ENCODE measurements around the gene RAB7A. TPM values are rescaled to one million over a fixed set of nuclear protein-coding genes. Genes with fewer than 3 reads are reported as not detected.

The RAB7A gene
- total RNA-seq, 1 experiment from 2014 or later, result 258 TPM

- DNase-seq (ENCODE audit: low spot score), result no peak
- ChIA-PET CTCF (no interaction called here), POLR2A (ENCODE audit: low non-redundant PET) (no interaction called here)
- Histone ChIP-seq H3K4me1 (ENCODE audit: insufficient read depth, low read length, poor library complexity, severe bottlenecking) (peaks cover 15% of the 10 kb centered on the region), H3K36me3 (ENCODE audit: insufficient read depth, low read length, poor library complexity, severe bottlenecking) (no peaks in the 10 kb centered on the region), H3K27me3 (replicated peaks; ENCODE audit: insufficient read depth, low read depth, low read length, poor library complexity) (no peaks in the 10 kb centered on the region), H3K4me3 (ENCODE audit: low read depth, low read length, poor library complexity, severe bottlenecking) (peak overlapping the region; percentile 42), H3K9me3 (ENCODE audit: low read depth, low read length, poor library complexity, severe bottlenecking) (no peaks in the 10 kb centered on the region), H3K27ac (ENCODE audit: low read depth, low read length, poor library complexity, severe bottlenecking) (no peak overlapping the region)
- intact Hi-C loops (cut with micrococcal nuclease; ENCODE audit: unreplicated experiment), result no loop called here
- no peak for TF ChIP-seq EZH2 (IDR thresholded peaks at IDR 0.05; ENCODE audit: borderline replicate concordance, low read depth, low read length, poor library complexity, severe bottlenecking)
- no peak for TF ChIP-seq CTCF (conservative IDR thresholded peaks at IDR 0.05; ENCODE audit: low read depth, low read length)
- no TSS peak for BruUV-seq (replicated peaks)
Measured at GRCh38 chr3:128846486-128846891, 120.5 kb downstream of the RAB7A start.

DNA sequence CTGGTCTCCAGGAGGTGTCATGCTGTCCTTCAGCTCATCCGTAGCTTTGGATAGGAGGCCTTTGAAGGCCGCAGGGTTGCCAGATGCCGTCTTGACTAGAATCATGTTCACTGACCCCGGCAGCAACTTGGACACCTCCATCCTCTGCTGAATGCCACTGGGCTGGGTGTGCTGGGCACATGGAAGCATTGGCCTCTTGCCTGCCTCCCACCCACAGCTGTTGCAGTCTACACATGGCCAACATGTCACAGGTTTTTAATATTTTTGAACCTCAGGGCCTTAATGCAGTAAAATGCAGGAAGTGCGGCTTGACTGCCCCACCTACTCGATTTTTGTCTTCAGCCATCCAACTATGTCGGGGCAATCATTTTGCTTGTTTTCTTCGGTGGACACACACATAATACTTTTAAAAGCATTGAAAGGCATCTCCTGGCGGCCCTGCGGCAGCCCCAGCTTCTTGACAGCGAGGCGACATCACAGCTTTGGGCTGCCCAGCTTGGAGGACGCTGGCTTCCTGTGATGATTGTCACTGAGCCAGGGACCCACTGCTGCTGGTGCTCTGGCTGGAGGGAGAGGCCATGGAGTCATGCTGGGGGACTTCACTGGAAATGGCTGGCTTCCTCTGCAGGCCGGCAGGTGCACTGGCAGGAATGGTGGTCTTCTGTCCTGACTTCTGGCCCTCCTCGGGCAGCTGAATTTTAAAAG, 121.8 kb downstream of the RAB7A start:
- no peak overlapping the region for H3K27ac ChIP-seq (ENCODE audit: low read depth, low read length, poor library complexity, severe bottlenecking)
- DNase-seq (ENCODE audit: low spot score), result no peak
- CTCF ChIA-PET, result interaction anchor here (0.7 kb wide), 1 partner anchor 554 kb away, joined by 5 read pairs; no protein-coding TSS in a partner anchor
- TF ChIP-seq EZH2 (IDR thresholded peaks at IDR 0.05; ENCODE audit: borderline replicate concordance, low read depth, low read length, poor library complexity, severe bottlenecking) (no peak), CTCF (conservative IDR thresholded peaks at IDR 0.05; ENCODE audit: low read depth, low read length) (no peak)
- no peaks in the 10 kb centered on the region for H3K9me3 ChIP-seq (ENCODE audit: low read depth, low read length, poor library complexity, severe bottlenecking)
- peaks cover 15% of the 10 kb centered on the region for H3K4me1 ChIP-seq (ENCODE audit: insufficient read depth, low read length, poor library complexity, severe bottlenecking)
- no peak overlapping the region for H3K4me3 ChIP-seq (ENCODE audit: low read depth, low read length, poor library complexity, severe bottlenecking)
- no TSS peak for BruUV-seq (replicated peaks)
- intact Hi-C loops (cut with micrococcal nuclease; ENCODE audit: unreplicated experiment), result no loop called here
- H3K36me3 ChIP-seq (ENCODE audit: insufficient read depth, low read length, poor library complexity, severe bottlenecking), result no peaks in the 10 kb centered on the region
- POLR2A ChIA-PET (ENCODE audit: low non-redundant PET), result no interaction called here
- no peaks in the 10 kb centered on the region for H3K27me3 ChIP-seq (replicated peaks; ENCODE audit: insufficient read depth, low read depth, low read length, poor library complexity)

GRCh38 chr3:128848936-128849335, 123.0 kb downstream of the RAB7A start:
- Histone ChIP-seq H3K27me3 (replicated peaks; ENCODE audit: insufficient read depth, low read depth, low read length, poor library complexity) (no peaks in the 10 kb centered on the region), H3K9me3 (ENCODE audit: low read depth, low read length, poor library complexity, severe bottlenecking) (no peaks in the 10 kb centered on the region), H3K4me1 (ENCODE audit: insufficient read depth, low read length, poor library complexity, severe bottlenecking) (peaks cover 15% of the 10 kb centered on the region), H3K36me3 (ENCODE audit: insufficient read depth, low read length, poor library complexity, severe bottlenecking) (no peaks in the 10 kb centered on the region), H3K4me3 (ENCODE audit: low read depth, low read length, poor library complexity, severe bottlenecking) (no peak overlapping the region), H3K27ac (ENCODE audit: low read depth, low read length, poor library complexity, severe bottlenecking) (no peak overlapping the region)
- ChIA-PET CTCF (no interaction called here), POLR2A (ENCODE audit: low non-redundant PET) (no interaction called here)
- DNase-seq (ENCODE audit: low spot score), result no peak
- BruUV-seq (replicated peaks), result no TSS peak
- TF ChIP-seq CTCF (conservative IDR thresholded peaks at IDR 0.05; ENCODE audit: low read depth, low read length) (no peak), EZH2 (IDR thresholded peaks at IDR 0.05; ENCODE audit: borderline replicate concordance, low read depth, low read length, poor library complexity, severe bottlenecking) (no peak)
- intact Hi-C loops (cut with micrococcal nuclease; ENCODE audit: unreplicated experiment), result no loop called here
